GM12872 (cell line): ENCODE data around the gene MYO15A.

Experiments
- CTCF ChIP-seq: IDR thresholded peaks from 3 replicates; pipeline ENCODE4 v1.5.1; 2011; ENCODE audit warnings: low read depth, mild to moderate bottlenecking, low read length, moderate library complexity; ENCODE audit not compliant: insufficient read depth

Gene MYO15A

GRCh38 chr17:18143044-18143936 lies 34.7 kb downstream of the MYO15A start:
- TF ChIP-seq CTCF, result peak; percentile 59

- no peak for TF ChIP-seq CTCF
Measured at GRCh38 chr17:18144261-18144660, 35.7 kb downstream of the MYO15A start.

GRCh38 chr17:18144855-18145254 lies 36.3 kb downstream of the MYO15A start:
- TF ChIP-seq CTCF, result no peak

GRCh38 chr17:18145811-18146210 lies 37.3 kb downstream of the MYO15A start:
- TF ChIP-seq CTCF, result no peak

GRCh38 chr17:18146259-18146658 lies 37.7 kb downstream of the MYO15A start:
- TF ChIP-seq CTCF, result no peak

- TF ChIP-seq CTCF, result no peak
Measured at GRCh38 chr17:18146980-18147379, 38.4 kb downstream of the MYO15A start.

- no peak for TF ChIP-seq CTCF
Measured at GRCh38 chr17:18148586-18148985, 40.0 kb downstream of the MYO15A start.
